Panc1 (cell line): ENCODE results near the gene WDR90. TPM values are rescaled to one million over a fixed set of nuclear protein-coding genes. Genes with fewer than 3 reads are reported as not detected.

Experiments
- ATAC-seq: fragments of 200-7000 bp; cut with Tn5 transposase; 2 replicates; pipeline ENCODE4 v1.9.1; 2020; ENCODE audit warnings: mild to moderate bottlenecking, moderate library complexity
- BruUV-seq: library from RNA; stranded (reverse); fragments of 400-500 nt; replicated peaks from 2 replicates; lab custom pipeline; 2021; lab: Mats Ljungman, UMichigan
- CTCF ChIA-PET: fragments of 300-600 bp; sonication (Branson Sonifier 250); formaldehyde crosslinking; loops from one replicate; lab custom pipeline; 2022; ENCODE audit warnings: antibody characterized with exemption; lab: Charles Lee
- POLR2A ChIA-PET: fragments of 300-600 bp; sonication (Branson Sonifier 250); formaldehyde crosslinking; loops from one replicate; lab custom pipeline; 2022; ENCODE audit warnings: antibody characterized with exemption; lab: Charles Lee
- DNase-seq: peaks from one replicate; pipeline ENCODE4 v3.0.0-alpha.2; 2010; ENCODE audit warnings: low read depth, low spot score
- H3K27ac ChIP-seq: 2 replicates; pipeline ENCODE4 v1.5.1; 2011; ENCODE audit warnings: mild to moderate bottlenecking, low read length, inconsistent platforms
- H3K27me3 ChIP-seq: fragments of 200-500 bp; sonication (Bioruptor generic); 2 replicates; pipeline ENCODE4 v1.6.0; 2014; ENCODE audit warnings: low read length, inconsistent platforms; ENCODE audit not compliant: control insufficient read depth, insufficient read depth
- H3K36me3 ChIP-seq: fragments of 200-500 bp; sonication (Bioruptor generic); 2 replicates; pipeline ENCODE4 v1.5.1; 2014; ENCODE audit warnings: inconsistent platforms, mild to moderate bottlenecking, low read length, moderate library complexity; ENCODE audit not compliant: control insufficient read depth, insufficient read depth
- H3K4me1 ChIP-seq: 2 replicates; pipeline ENCODE4 v1.5.1; 2011; ENCODE audit warnings: inconsistent platforms, mild to moderate bottlenecking, low read length, moderate library complexity; ENCODE audit not compliant: control insufficient read depth, insufficient read depth
- H3K4me3 ChIP-seq, 2 experiments: 2 replicates each; pipeline ENCODE4 v1.5.1; 2011 to 2012; ENCODE audit warnings: low read depth in 2 of 2, low read length in 2 of 2, mild to moderate bottlenecking in 2 of 2, inconsistent platforms in 1 of 2, moderate library complexity in 1 of 2
- H3K9me3 ChIP-seq: fragments of 200-500 bp; sonication (Bioruptor generic); 2 replicates; pipeline ENCODE4 v1.5.1; 2014; ENCODE audit warnings: low read depth, mild to moderate bottlenecking, inconsistent platforms, low read length, moderate library complexity; ENCODE audit not compliant: control insufficient read depth, insufficient read depth
- CTCF ChIP-seq: fragments of 450-650 bp; IDR thresholded peaks from 2 replicates; pipeline ENCODE4 v1.5.1; 2017; ENCODE audit warnings: mild to moderate bottlenecking
- POLR2AphosphoS5 ChIP-seq: IDR thresholded peaks from 2 replicates; pipeline ENCODE4 v1.6.1; 2012; ENCODE audit warnings: mild to moderate bottlenecking, low read depth, low read length, moderate library complexity
- REST ChIP-seq, 2 experiments: IDR thresholded peaks; 2 replicates each; pipeline ENCODE4 v1.6.1; 2011 to 2012; ENCODE audit warnings: low read depth in 2 of 2, control low read depth in 1 of 2, low read length in 1 of 2, mild to moderate bottlenecking in 1 of 2, moderate library complexity in 1 of 2; ENCODE audit not compliant: insufficient read depth in 1 of 2
- SIN3A ChIP-seq: IDR thresholded peaks from 2 replicates; pipeline ENCODE4 v1.6.1; 2012; ENCODE audit warnings: low read depth, mild to moderate bottlenecking, low read length, moderate library complexity, borderline replicate concordance; ENCODE audit not compliant: insufficient read depth
- TCF7L2 ChIP-seq: IDR thresholded peaks from 2 replicates; pipeline ENCODE4 v1.6.1; 2011; ENCODE audit warnings: mild to moderate bottlenecking, low read depth, low read length, inconsistent platforms
- in situ Hi-C: cut with HindIII; loops from 2 replicates; pipeline ENCODE4 v1.10.0; 2016; ENCODE audit warnings: low sequenced_read_pairs, low pct_unique_long_range_greater_than_20kb
- intact Hi-C: fragments of 100-400 bp; cut with micrococcal nuclease; formaldehyde crosslinking; loops from one replicate; pipeline ENCODE4 v1.10.0; 2022; ENCODE audit not compliant: unreplicated experiment
- total RNA-seq: library from RNA; stranded (reverse); gene quantifications from one replicate; pipeline ENCODE4 v1.2.1, GENCODE V29; 2021; ENCODE audit not compliant: unreplicated experiment

The WDR90 gene
- total RNA-seq, 1 experiment from 2014 or later: 58.9 TPM

GRCh38 chr16:682493-683395 is 33.6 kb downstream of the WDR90 start:
- intact Hi-C loops: loop anchor here (10.0 kb wide), 1 partner anchor 1092 kb away; the partner anchor contains the start of genes EME2, MRPS34 and NME3
- H3K36me3 ChIP-seq: peaks cover 5% of the 10 kb centered on the region; the same call in 1 of the 2 replicates
- peaks cover 18% of the 10 kb centered on the region for H3K4me1 ChIP-seq
- H3K4me3 ChIP-seq: peak overlapping the region; percentile 66 to 71
- no peak for DNase-seq
- peak; percentile 7 for ATAC-seq
- POLR2A ChIA-PET: no interaction called here
- no TSS peak for BruUV-seq
- no peaks in the 10 kb centered on the region for H3K9me3 ChIP-seq
- CTCF ChIA-PET: no interaction called here
- TF ChIP-seq CTCF (peak; percentile 24), REST (IDR thresholded peaks at IDR 0.05; ENCODE audit: insufficient read depth in 1 of 2, low read depth in 2 of 2, low read length in 1 of 2) (no peak; a peak in 1 of 4 replicates), POLR2AphosphoS5 (peak; percentile 28; the same call in 1 of the 2 replicates), SIN3A (peak; percentile 74; the same call in 1 of the 2 replicates), TCF7L2 (no peak)
- H3K27me3 ChIP-seq: no peaks in the 10 kb centered on the region
- peak overlapping the region; percentile 87 for H3K27ac ChIP-seq
- in situ Hi-C loops: no loop called here

- Histone ChIP-seq H3K27ac (peak overlapping the region; percentile 87), H3K36me3 (peaks cover 5% of the 10 kb centered on the region; the same call in 1 of the 2 replicates), H3K27me3 (no peaks in the 10 kb centered on the region), H3K4me3 (peak overlapping the region; percentile 66 to 71), H3K4me1 (peaks cover 18% of the 10 kb centered on the region), H3K9me3 (no peaks in the 10 kb centered on the region)
- in situ Hi-C loops: no loop called here
- ChIA-PET POLR2A (no interaction called here), CTCF (no interaction called here)
- BruUV-seq: no TSS peak
- no peak for DNase-seq
- peak; percentile 7 for ATAC-seq
- TF ChIP-seq POLR2AphosphoS5: no peak
- no peak for TF ChIP-seq SIN3A
- TF ChIP-seq CTCF: no peak
- TF ChIP-seq REST (IDR thresholded peaks at IDR 0.05; ENCODE audit: insufficient read depth in 1 of 2, low read depth in 2 of 2, low read length in 1 of 2): no peak
- no peak for TF ChIP-seq TCF7L2
- intact Hi-C loops: loop anchor here (10.0 kb wide), 1 partner anchor 1091 kb away; the partner anchor contains the start of genes EME2, MRPS34 and NME3
These were observed 34.4 kb downstream of the WDR90 start for GRCh38 chr16:683396-684070.
